GM18868 (cell line): ENCODE measurements around the gene BLID.

Source experiments
- ATAC-seq: cut with Tn5 transposase; IDR thresholded peaks from one replicate; pipeline ENCODE4 v1.9.1; 2021; ENCODE audit warnings: mild to moderate bottlenecking, moderate library complexity; ENCODE audit not compliant: unreplicated experiment

Gene BLID

DNA sequence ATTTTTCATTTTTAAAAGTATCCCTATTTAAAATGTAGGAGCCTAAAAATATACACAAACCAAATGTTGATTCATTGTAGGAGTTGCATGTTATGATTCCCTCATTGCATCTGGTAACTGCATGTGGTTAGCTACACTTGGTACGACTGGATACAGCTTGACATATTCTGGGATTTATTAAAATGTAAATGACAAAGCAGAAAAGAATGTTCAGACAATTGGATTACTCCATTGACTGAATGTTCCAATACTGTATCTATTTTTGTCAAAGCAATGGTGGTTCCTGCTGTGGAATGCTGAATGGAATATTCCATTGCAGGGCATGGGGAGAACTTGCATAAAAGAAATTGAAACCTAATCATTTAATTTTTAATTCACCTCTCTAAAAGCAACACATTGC is 30.8 kb downstream of the BLID start:
- no peak for ATAC-seq

DNA sequence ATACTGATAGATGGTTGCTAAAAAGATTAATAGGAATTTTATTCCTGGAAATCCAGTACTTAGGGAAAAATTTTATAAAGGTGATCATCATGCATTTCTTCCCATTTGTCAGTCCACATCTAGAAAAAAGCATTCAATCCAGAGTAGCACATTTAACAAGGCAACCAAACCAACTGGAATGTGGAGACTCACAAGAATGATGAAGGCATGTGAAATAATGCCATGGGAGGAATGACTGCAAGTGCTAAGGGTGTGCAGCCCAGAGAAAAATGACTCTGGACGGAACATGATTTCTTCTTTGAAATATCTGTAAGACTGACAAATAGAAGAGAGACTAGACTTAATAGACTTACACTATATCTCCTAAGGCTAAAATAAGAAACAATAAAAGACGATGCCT is 33.8 kb downstream of the BLID start:
- ATAC-seq, result no peak

DNA sequence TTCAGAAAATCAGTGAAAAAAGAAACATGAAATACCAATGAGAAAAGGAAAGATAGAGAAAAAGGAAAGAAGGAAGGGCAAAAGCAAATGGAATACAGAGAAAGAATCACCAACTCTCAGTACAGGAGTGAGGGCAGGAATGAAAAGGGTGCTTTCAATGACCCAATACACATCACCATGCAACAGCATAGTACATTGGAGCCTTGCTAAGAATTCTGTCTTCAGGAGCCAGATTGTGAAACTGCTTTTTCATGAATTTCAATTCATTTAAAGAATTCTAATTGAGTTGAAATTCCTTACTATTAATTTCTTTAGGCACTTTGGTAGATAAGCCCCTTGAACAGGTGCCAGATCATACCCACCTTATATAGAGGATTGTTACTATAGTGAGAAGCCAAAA is 34.9 kb downstream of the BLID start:
- ATAC-seq, result no peak

DNA sequence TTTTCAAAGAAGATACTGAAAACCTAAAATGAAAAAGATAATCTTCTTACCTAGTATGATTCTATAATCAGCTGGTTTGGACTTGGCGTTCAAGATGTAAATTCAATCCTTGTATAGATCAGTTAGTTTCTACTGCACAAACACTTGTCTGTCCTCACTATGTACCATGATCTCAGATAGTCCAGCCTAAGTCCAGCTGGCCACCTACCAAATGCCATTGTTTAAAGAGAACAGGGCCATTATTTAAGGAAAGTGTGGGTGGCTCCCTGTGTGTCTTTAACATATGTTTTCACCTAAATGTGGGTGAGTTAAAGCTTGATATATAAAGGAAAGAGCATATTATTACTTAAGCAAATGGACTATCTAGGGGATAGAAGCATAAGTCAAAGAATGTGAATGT is 38.6 kb downstream of the BLID start:
- no peak for ATAC-seq

DNA sequence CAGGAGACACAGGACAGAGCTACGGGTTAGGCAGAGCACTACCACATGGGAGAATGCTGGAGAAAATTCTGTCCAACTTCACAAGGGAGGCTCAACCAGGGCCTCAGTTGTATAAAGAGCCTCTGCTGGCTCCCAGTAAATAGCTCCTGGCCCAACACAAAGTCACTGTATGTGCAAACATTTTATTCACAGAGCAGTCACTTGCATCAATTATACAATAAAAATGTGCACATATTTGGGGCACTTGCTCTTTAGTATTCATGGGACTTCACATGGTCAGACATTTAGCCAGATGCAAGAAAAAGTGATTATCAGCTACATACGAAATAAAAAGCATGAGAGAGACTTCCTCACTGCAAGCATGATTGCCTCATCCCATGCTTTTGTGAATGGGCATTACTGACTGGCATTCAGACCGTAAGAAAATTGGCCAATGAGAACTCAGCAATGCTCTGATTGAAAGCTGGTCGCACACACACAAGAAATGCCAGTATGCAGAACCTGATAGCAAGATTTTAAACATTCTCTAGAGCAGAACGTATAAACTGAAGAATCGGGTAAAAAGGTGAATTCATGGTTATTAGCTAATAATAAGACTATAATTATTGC is 39.4 kb downstream of the BLID start:
- ATAC-seq, result no peak

DNA sequence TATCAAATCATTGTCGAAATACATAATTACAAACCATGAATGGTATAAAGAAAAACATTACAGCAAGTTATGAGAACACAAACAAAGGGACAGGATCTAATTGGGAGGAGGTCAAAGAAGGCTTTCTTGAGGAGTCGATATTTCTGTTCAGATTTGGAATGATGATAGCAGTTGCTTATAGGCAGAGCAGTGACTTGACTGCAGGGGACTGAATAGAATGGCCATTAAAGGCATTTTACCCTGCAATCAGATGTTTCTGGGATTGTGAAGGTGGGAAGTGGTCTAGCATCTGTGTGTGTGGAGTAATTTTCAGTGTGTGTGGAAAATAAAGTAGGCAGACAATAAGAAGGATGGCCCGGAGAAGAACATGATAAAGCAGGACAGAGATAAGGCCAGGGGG is 41.0 kb downstream of the BLID start:
- ATAC-seq, result no peak

DNA sequence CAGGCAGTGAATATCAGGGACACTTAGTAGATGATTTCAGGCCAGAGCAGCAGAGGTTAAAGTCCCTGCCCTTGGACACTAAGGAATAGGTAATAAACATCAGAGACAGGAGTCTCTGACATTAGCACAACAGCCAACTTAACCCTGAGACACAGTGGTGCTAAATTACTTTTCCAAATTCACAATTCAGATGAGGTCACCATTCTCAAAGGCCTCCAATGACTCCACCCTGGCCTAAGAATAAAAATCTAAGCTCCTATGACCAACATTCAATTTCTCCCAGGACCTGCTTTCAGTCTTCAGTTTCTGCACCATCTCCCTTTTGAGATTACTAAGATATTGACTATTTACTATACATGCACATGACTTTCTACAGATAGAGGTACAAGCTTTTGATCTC is 42.0 kb downstream of the BLID start:
- no peak for ATAC-seq

DNA sequence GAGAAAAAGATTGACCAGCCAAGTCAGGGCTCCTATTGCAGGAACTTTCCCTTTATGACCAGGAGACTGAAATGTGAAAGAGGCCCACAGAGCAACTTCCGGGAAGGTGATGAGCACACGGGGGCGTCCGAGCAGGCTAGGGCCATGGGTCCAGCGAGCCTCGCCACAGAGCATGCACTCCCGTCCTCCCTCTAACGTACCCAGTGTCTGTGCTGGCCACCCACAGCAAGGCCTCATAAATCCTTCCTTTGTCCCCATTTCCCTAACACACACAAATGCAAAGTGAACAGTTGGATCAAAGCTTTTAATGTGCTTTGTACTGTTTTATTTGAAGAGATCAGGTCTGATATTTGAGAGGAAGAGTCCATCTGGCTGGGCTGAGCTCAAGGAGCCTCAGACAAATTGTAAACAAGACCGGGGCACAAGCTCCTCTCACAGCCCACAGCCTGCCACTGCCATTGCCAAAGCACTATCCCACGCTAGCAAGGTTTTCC is 44.3 kb downstream of the BLID start:
- no peak for ATAC-seq

DNA sequence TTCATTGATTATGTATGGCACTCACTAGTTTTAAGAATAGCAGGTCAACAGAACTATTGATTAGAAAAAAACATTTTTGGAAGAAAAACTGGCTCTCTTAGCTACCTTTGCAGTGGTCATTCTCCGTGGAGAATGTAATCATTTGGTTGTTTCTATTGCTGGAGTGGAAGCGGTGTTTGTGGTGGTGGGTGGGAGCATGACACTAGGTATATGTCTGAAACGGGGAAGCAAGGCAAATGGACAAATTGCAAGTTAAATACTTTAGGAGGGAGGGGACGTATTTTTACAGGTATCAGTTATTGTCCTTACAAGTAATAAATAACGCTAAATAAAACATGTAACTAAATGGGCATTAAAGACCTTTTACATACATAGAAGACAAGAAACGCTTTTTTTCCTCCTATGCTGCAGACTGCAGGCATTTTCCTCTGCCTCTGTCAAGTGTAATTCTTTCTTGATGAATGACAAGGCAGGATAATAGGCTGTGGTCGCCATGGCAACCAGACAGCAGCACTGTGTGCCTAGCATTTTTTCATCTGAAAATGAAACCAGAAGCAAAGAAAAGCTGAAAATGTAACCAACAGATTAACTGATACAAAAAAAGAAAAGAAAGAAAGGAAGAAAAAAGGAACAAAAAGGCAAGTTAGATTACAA is 46.2 kb downstream of the BLID start:
- ATAC-seq, result no peak

DNA sequence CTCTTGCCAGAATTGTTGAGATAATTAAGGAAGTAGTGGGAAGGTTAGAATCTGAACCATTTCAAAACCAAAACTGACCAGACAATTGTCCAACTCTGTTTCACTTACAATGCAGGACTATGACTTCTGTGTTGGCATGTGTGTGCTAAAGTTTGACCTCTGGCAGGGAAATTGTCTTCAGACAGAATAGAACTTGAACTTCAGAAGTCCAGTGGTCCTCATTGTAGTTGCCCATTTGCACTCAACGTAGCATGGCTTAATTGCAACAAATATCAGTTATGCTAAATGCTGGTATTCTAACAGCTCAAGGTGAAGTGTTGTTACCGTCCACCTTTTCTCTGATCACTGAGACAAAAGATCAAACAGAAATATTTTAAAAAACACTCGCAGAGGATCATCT is 47.2 kb downstream of the BLID start:
- ATAC-seq, result no peak

DNA sequence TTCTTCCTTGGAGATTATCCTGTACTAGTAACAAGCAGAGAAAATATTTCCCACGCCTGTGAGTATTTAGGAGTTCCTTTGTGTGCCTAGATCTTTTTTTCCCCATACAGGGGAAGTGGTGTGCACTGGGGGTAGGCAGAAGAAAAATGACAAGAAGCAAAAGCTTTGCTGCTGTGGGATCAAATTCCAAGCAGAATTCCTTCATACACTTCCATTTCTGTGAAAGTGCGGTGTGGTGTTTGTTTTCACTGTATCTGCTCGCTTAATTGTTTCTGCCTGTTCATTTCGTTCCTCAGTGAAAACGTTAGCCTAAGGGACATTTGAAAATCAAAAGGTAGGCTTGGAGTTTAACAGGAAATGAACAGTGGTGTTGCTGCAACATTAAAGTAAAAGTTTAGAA is 47.9 kb downstream of the BLID start:
- no peak for ATAC-seq
